Activated gamma-delta T cell treated with anti-CD3 and anti-CD28 coated beads, Interleukin-2, amount 50 U/mL, for 16 hours (primary cell): ENCODE results near the gene RUNX1.
A peak's percentile ranks its signal among the peaks of the same experiment; 100 is the strongest.

Source experiments
- DNase-seq: peaks from one replicate; pipeline ENCODE4 v3.0.0-alpha.2; 2020; ENCODE audit warnings: low read depth

The RUNX1 gene

DNA sequence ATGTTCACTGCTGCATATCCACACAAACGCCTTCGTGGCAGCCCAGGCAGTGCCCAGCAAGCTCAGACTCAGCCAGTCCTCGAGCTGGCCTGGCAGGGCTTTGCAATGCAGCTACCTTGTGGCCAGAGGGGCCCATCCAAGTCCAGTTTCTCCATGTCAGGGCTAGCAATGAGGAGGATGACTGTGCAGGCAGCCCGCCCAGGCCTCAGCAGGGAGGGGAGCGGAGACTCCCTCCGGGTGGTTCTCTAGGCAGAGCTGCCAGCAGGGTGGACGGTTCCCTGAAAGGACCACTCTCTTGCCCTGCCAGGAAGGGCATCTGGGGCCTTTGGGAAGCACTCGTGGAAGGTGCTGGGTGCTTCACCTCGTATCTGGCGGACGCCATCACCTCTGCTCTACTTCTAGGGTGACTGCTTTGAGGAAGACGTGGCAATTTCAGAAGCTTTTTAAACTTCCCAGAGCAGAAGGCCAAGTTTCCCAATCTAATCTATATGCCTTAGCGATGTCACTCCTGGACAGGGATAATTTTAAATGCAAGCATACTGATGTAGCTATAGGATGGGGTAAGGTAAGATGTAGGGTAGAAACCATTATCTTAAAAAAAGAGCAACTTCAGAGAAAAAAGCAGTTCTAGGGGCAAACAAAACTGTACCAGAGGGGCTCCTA is 56.2 kb downstream of the RUNX1 start:
- no peak for DNase-seq

GRCh38 chr21:34992180-34992579 is 56.9 kb downstream of the RUNX1 start:
- DNase-seq = no peak

- no peak for DNase-seq
Measured at GRCh38 chr21:34991366-34991957, 57.6 kb downstream of the RUNX1 start.

- DNase-seq = no peak
Measured at GRCh38 chr21:34990842-34991241, 58.3 kb downstream of the RUNX1 start.

GRCh38 chr21:34989337-34990151 is 59.6 kb downstream of the RUNX1 start:
- peak; percentile 28 for DNase-seq

DNA sequence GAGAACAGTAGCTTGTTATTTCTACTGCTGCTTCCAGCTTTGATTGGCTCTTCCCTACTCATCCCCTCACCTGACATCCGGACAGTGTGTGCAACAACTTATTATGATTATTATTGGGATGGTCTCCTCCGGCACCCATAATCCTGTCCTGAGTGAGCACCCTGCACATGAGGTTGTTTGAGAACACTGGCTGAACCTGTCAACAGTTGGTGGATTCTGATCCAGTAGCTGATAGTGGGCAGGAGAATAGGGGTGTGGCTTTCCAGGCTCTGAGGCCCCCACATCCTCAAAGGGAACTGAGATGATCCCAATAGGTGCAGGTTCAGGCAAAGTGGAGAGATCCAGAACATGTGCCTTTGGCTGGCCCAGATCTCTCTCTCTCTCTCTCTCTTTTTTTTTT is 60.5 kb downstream of the RUNX1 start:
- no peak for DNase-seq

DNA sequence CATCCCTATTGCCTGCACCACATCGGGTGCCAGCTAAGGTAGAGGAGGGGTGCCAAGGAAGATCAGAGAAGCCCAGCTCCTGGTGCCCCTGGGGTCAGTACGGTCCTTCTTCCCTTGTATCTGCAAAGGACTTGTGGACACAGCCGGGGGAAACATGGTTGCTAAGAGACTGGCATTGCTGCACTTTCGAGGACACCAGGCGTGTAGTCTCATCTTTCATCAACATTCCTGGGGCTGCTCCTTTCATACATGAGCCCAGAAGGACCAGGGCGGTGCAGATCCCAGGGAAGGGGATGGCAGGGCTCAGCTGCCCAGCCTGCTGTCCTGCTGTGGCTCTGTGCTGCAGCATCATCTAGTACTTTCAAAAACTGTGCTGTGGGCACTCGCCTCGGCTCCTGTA is 61.0 kb downstream of the RUNX1 start:
- DNase-seq = no peak

GRCh38 chr21:34987501-34988072 is 61.5 kb downstream of the RUNX1 start:
- no peak for DNase-seq

- peak; percentile 57 for DNase-seq
Measured at GRCh38 chr21:34986561-34987500, 62.3 kb downstream of the RUNX1 start.

DNA sequence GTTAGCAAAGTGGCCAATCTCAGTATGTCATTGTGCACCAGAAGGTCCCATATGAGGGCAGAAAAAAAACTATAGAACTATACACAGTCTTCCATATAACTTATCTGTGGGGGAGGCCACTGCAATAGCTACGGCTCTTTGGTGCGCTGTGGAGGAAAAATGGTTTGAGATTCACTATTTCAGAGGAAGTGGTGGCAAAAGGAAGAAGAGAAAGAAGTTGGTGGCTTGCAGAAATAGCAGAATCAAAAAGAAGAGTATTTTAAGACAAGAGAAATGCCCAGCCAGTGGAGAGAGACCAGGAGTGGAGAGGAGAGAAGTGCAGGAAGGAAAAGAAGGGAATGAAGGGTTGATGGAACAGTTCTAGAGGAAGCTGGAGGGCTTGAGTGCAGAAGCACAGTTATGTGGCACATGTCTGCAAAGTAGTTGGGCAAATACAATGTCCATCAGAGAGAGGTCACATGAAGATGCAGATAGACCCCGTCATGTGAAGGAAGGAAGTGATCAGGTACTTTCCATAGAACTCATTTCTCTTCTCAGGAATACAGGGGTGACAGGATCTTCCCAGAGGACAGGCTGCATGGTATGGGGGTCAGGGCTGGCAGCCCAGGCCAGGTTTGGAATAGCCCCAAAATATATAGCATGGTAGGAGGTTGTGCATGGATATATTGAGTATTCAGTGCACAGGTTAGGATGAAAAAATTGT is 64.6 kb downstream of the RUNX1 start:
- no peak for DNase-seq

- DNase-seq = peak; percentile 62
Measured at GRCh38 chr21:34983680-34984086, 65.4 kb downstream of the RUNX1 start.

- DNase-seq = no peak
Measured at GRCh38 chr21:34981791-34982190, 67.3 kb downstream of the RUNX1 start.

GRCh38 chr21:34980423-34981115 is 68.5 kb downstream of the RUNX1 start:
- DNase-seq = no peak

GRCh38 chr21:34979383-34979782 is 69.7 kb downstream of the RUNX1 start:
- no peak for DNase-seq

DNA sequence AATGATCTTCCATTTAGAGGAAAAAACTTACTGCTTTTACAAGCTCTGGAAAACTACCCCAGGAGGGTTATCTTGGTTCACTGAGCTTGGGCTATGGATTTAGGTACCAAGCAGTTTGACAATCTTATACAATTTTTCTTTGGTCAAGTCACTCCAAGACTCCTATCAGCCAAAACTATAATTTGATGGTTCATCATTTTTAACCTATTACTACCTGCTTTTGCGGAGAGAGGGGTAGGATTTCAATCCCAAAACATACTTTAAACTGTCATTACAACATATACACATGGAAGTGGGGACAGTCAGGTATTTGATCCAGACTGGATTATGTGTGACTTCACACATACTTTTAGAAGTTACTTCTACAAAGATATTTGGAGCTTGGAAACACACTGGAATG is 71.8 kb downstream of the RUNX1 start:
- DNase-seq = no peak

- DNase-seq = no peak
Measured at GRCh38 chr21:34974162-34974981, 74.7 kb downstream of the RUNX1 start.

GRCh38 chr21:34973685-34974084 is 75.4 kb downstream of the RUNX1 start:
- DNase-seq = no peak

GRCh38 chr21:34971656-34972055 is 77.4 kb downstream of the RUNX1 start:
- DNase-seq = no peak

- DNase-seq = no peak
Measured at GRCh38 chr21:34970566-34970965, 78.5 kb downstream of the RUNX1 start.

GRCh38 chr21:34970167-34970500 is 79.0 kb downstream of the RUNX1 start:
- DNase-seq = no peak
